Stimulated activated CD8-positive, alpha-beta memory T cell treated with anti-CD3 and anti-CD28 coated beads, Interleukin-2, amount 100 ng/mL, for 1 hour (primary cell): ENCODE results near the gene URGCP.
"Not testable (repeated sequence)": the region's sequence is repeated elsewhere in the genome, so short reads cannot be mapped to it uniquely, and the experiment has no call there.

Source experiments
- DNase-seq, 2 donors: peaks; one replicate each; pipeline ENCODE4 v3.0.0-alpha.2; 2020; ENCODE audit warnings: low read depth in 2 of 2

Gene URGCP

GRCh38 chr7:43834463-43835251, 71.7 kb downstream of the URGCP start:
- no peak for DNase-seq

DNA sequence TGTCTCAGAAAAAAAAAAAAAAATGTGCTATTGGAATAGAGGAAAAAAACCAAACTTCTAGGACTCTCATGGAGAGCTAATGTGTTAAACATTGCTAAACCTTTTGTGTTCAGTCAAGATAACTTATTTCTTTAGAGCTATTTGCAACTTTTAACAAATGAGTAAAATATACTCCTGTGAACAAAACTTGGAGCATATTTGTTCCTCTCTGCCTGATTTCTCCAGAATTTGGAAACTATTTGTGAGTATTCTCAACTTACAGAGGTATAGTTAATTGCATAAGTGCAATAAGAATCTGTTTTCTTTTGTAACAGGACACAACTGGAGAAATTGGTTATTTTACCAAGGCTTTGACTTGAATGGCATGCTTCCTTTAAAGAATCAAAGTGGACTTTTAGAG, 75.5 kb downstream of the URGCP start:
- DNase-seq = not testable (repeated sequence)
